Stimulated activated CD8-positive, alpha-beta memory T cell treated with anti-CD3 and anti-CD28 coated beads, Interleukin-4, amount 100 ng/mL, for 4 hours (primary cell): Measurements from ENCODE around the gene RPN2.
"Not testable (repeated sequence)": the region's sequence is repeated elsewhere in the genome, so short reads cannot be mapped to it uniquely, and the experiment has no call there.

ENCODE experiments used
- DNase-seq, 2 donors: peaks; one replicate each; pipeline ENCODE4 v3.0.0-alpha.2; 2020; ENCODE audit warnings: low read depth in 2 of 2, low spot score in 1 of 2

Gene RPN2

DNA sequence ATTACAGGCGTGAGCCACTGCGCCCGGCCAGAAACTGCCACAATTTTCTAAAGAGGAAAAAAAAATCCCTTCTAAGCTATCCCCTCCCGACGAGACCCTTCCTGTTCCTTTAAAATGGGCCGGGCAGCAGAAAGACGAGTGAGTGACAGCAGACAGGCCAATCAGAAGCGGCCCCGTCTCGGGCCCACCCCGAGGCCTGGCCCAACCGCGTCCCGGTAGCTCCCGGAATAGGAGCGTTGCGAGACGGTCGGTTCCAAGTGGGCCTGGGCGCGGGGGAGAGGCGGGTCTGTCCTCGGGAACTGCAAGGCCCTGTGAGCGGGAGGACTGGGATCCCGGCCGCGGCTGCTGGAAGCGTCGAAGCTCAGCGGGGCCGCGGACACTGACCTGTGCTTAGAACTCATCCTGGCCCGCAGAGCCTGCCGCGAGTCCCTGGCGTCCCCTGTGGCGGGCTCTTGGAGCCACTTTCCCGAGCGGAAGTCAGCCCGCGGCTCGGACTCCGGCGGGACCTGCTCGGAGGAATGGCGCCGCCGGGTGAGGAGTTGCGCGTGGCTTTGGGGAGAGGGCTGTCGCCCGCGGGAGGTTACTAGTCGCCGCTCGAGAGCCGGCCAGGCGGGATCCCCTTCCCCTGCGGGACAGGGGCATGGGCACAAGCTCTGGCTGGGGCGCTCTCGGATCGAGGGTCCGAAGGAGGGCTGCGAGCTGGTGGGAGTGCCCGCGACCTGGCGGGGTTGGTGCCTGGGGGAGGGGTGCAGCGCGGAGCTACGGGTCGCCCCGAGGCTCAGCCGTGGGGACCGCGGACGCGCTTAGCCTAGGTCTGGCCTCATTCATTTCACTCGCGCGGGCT is at the start of gene RPN2, which contains the start of gene MROH8:
RPN2 (plus strand) TSS at position 492 of the 844 bp plus-strand sequence; CDS start at position 519, 27 bp downstream.
MROH8 (minus strand) TSS at position 710 of the 844 bp plus-strand sequence.
- peak; percentile 86 to 91 for DNase-seq

DNA sequence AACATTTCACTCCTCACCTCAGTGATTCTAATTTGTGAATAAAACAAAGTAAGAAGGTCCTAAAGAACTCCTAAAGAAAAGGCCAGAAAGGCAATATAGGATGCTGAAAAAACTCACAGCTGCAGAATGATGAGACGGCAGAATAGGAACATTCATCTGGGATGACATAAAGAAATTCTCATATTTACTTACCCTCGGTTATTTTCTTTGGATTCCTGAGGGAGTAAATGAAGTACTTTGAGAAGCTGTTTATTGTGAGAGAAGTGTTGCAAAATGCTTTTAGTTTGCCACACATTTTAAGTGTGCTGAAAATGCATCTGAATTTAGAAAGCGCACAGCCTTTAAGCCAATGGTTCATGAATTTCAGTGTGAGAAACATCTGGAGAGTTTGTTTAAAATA is 47.6 kb upstream of the RPN2 start:
- no peak for DNase-seq

DNA sequence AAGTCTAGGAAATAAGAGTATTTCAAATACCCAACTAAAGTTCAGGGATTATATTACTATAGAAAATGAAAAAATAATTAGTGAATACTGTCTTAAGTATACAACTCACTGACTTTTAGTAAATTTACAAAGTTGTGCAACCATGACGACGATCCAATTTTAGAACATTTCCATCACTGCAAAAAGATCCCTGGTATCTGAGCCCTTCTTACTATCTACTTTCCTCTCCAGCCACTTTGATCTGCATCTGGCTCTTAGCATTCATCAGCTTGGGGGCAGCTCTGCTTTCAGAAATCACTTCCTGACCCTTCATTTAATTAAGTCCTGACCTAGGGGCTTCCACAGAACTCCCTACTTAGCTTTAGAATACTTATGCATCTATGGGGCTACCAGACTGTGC is 45.2 kb upstream of the RPN2 start:
- no peak for DNase-seq

DNA sequence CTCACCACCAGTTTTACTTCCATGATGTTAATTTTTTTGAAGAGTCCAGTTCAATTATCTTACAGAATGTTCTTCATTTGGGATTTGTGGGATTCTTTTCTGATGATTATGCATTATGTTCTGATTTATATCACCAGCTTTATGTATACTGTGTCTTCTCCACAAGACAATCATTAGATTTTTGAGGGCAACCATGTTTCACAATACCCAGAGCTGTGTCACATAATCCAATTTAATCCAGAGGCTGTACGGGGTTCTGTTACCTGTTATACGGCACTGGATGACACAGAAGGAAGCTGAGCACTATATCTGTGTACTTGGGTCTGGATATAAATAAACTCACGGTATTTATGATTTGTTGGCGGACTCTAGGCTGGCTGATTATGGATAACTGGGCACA is 41.6 kb upstream of the RPN2 start:
- DNase-seq: no peak

DNA sequence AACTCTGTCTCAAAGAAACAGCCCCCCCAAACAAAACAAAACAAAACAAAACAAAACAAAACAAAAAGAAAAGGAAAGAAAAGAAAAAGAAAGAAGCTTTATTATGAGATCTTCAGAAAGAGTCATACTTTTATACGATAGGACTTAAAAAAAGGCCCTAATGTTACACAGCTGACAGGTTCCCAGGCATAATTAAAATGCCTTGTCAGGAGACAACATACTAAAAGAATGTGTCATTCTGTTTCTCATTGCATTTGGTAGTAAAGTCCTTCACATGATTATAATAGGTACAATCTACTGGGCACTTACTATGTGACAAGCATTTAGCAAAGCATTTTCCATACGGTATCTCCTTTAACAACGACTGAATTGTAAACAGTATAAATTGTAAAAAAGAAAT is 36.4 kb upstream of the RPN2 start:
- DNase-seq: no peak

DNA sequence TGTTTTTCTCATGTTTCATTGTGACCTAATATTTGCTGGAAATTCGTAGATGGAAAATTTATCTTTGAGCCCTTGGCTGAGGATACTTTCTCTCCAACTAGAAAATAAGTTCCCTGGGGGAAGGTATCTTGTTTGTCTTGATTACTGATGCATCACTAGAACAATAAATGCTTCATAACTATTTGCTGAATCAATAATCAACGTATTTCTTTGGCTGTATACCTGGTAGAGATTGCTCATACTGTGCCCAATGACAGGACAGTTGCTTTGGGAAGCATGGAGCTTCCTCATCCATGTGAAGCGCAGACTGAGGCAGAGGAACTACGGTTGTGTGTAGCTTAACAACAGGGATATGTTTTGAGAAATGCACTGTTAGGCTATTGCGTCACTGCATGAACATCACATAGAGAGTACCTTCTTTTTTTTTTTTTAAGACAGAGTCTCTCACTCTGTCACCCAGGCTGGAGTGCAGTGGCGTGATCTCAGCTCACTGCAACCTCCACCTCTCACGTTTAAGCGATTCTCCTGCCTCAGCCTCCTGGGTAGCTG is 34.2 kb upstream of the RPN2 start:
- DNase-seq: no peak

DNA sequence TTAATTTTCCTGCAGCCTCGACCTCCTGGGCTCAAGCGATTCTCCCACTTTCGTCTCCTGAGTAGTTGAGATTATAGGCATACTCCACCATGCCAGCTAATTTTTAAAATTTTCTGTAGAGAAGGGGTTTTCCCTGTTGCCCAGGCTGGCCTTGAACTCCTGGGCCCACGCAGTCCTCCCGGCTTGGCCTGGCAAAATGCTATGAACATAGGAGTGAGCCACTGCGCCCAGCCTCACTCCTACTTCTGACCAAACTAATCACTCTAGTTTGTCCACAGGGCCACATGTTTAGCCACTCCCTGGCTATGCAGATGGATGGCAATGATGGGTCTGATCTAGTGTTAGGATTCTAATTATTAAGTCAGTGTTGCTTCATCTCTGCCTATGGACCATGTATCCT is 31.9 kb upstream of the RPN2 start:
- no peak for DNase-seq

DNA sequence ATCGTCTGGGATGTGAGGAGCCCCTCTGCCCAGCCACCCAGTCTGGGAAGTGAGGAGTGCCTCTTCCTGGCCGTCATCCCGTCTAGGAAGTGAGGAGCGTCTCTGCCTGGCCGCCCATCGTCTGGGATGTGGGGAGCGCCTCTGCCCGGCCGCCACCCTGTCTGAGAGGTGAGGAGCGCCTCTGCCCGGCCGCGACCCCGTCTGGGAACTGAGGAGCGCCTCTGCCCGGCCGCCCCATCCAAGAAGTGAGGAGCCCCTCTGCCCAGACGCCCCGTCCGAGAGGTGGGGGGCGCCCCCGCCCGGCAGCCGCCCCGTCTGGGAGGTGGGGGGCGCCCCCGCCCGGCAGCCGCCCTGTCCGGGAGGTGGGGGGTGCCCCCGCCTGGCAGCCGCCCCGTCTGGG is 28.3 kb upstream of the RPN2 start:
- DNase-seq: not testable (repeated sequence)

DNA sequence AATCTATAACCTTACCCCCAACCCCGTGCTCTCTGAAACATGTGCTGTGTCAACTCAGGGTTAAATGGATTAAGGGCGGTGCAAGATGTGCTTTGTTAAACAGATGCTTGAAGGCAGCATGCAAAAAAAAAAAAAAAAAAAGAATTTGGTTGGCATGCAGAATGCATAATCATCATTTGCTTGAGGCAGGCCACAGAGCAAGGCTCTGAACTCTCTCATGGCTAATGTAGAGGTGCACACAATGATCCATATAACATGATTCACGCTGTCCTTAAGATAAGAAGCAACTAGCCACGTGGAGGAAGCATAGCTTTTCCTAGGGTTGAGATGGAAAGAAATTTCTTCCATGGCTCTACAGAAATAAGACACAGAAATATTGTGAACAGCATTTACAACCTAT is 27.6 kb upstream of the RPN2 start:
- no peak for DNase-seq

DNA sequence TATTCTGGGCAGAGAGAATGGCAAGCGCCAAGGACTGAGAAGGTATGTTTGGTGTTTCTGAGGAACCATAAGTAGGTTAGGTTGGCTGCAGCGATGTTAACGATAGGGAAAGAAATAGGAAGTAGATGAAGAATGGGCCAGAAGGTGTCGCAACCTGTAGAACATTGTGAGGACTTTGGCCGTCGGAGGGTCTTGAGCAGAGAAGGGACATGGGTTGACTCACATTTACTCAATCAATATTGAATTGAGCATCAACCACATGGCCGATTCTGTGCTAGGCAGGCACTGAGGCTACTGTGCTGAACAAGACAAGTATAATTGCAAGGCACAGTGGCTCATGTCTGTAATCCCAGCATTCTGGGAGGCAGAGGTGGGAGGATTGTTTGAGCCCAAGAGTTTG is 26.8 kb upstream of the RPN2 start:
- no peak for DNase-seq

DNA sequence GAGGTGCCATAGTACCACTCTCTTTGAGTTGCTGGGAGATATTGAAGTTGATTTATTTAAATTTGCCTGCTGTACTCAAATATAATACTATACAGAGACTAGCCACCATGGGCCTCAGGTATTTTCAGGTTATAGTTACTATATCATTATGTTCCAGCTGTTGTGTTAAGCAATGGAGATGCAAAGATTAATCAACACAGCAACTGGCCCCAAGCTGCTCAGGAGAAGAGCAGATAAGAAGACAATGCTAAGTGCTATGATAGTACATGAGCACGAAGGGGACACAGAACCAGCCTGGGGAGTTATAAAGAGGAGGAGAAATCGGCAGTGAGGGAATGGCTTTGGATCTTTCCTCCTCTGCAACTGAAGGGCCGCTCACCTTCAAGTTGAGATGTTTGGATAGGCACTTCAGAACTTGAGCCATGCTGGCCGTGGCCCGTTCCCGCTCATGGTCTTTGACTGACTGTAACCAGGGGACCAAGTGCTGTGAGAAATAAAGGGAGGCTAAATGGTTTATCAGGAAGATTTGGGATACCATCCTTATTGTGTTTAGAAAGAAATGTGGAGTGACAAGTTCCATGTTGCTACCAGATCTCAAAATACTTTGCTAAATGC is 24.3 kb upstream of the RPN2 start:
- no peak for DNase-seq

DNA sequence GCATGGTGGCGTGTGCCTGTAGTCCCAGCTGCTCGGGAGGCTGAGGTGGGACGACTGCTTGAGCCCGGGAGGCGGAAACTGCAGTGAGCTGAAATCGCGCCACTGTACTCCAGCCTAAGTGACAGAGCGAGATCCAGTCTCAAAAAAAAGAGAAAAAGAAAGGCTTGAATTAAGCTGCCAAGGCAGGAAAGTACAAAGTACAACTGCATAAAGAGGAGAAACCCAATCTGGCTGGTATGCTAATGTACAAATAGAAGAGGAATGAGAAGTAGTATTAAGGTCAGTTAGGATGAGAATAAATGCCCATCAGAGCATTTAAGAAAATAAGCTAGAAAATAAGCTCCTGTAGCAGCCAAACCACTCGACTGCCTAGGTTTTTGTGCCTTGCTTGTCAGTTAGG is 23.1 kb upstream of the RPN2 start:
- DNase-seq: no peak

DNA sequence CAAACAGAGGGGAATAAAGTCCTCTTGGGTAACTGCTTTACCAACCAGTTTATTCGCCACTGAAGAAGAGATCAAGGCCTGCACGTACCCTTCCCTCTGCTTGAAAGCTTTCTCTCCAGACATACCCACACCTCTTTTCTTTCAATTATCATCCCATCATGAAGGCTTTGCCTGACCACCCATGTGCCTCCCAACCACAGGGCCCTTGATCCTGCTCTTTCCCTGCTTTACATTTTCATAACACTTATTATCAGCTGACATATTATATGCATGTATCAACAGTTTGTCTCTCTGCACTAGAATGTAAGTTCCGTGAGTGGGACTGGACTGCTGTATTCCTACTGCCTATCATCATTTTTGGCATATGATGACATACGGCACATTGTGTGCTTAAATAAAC is 20.9 kb upstream of the RPN2 start:
- DNase-seq: no peak

DNA sequence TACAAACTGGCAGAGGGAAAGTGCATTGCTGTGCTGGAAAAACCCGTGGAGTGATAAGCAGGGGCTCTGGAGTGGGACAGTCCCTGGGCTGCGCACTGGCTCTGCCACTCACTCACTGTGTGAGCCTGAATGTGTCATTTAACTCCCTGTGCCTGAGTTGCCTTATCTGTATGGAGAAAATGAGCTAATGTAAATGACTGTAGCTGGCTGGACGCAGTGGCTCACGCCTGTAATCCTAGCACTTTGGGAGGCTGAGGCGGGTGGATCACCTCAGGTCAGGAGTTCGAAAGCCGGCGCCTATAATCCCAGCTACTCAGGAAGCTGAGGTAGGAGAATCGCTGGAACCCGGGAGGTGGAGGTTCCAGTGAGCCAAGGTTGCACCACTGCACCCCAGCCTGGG is 18.4 kb upstream of the RPN2 start:
- DNase-seq: no peak

DNA sequence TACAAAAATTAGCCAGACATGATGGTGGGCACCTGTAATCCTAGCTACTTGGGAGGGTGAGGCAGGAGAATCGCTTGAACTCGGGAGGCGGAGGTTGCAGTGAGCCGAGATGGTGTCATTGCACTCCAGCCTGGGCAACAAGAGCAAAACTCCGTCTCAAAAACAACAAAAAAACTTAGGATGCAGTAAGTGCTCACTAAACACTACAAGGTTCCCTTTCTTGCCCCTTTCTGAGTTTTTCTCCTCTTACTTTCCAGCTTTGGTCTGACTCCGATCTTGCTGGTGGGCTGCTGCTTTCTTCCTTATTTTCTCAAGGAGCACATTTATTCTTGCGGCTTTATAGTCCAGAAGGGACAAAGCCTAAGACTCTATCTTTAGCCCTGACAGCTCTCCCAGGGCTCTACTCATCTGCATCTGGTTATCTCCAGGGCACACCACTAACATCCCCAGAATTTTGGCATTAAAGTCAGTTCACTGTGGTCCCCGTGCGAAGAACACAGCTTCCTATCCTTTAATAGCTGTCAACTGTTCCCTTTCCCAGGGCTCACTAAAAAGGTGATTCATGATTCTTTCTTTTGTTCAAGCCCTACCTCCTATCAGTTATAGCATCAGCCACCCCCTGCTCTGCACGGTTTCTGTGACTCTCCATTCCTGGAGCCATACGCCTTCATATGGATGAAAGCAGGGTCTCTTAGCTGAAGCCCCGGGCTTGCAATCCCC is 17.1 kb upstream of the RPN2 start:
- no peak for DNase-seq

DNA sequence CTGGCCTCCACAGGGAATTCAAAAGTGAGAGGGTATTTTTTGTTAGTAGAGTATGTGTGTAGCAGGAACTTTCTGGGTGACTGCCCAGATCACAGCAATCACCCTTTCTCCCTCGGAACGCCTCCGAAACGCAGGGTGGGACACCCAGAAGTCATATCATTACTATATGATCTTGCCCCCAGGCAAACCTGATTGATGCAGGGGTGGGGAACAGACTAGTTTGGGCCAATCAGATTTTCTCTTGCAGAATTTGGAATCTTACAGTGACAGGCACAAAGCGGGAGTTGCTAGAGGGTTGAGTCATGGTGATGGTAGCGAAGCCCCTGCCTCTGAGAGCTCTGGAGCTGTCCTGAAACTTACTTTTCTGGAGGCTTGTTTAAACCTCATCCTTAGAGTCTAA is 16.5 kb upstream of the RPN2 start:
- DNase-seq: no peak

DNA sequence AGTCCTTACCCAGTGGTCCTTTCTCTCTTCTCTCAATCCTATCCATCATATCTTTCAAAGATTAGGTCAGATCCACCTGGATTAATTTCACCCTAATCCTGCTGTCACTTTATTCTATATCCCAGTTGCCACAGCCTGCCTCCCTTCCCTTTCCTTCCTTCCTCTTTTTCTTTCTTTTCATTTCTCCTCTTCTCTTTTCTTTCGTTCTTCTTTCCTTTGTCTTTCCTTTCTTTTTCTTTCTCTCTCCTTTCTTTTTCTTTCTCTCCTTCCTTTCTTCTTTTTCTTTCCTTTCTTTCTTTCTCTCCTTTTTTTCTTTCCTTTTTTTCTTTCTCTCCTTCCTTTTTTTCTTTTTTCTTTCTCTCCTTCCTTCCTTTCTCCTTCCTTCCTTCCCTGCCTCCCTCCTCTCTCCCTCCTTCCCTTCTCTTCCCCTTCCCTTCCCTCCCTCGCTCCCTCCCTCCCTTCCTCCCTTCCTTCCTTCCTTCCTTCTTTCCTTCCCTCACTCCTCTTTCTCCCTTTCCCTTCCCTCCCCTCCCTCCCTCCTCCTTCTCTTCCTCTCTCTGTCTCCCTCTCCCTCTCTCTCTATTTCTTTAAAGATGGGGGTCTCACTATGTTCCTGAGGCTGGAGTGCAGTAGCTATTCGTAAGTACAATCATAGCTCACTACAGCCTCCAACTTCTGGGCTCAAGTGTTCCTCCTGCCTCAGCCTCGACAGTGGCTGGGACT is 15.1 kb upstream of the RPN2 start:
- DNase-seq: no peak

DNA sequence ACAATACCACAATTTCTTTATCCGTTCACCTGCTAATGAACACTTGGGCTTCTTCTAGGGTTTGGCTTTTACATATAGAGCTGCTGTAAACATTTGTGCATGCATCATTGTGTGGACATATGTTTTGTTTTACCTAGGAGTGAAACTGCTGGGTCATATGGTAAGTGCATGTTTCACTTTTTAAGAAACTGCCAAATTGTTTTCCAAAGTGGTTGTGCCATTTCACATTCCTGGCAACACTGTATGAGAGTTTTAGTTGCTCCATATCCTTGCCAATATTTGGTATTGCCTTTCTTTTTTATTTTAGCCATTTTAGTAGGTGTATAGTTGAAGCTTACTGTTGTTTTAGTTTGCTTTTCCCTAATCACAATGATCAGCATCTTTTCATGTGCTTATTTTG is 14.1 kb upstream of the RPN2 start:
- DNase-seq: no peak

DNA sequence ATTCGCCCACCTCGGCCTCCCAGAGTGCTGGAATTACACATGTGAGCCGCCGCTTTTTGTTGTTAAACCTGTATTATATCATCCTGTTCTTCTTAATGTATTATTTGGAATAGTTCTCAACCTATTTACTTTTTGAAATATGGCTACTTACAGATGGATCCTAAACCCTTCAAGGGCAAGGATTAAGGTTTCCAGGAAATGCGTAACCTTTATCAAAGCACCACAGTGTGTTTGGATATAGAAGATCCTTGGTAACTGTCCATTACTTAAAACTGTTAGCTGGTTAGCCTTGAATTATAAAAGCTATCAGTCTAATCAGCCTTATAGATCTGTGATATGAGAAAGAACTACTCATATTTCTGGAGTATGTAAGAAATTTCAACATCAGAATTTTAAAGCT is 12.3 kb upstream of the RPN2 start:
- DNase-seq: no peak

DNA sequence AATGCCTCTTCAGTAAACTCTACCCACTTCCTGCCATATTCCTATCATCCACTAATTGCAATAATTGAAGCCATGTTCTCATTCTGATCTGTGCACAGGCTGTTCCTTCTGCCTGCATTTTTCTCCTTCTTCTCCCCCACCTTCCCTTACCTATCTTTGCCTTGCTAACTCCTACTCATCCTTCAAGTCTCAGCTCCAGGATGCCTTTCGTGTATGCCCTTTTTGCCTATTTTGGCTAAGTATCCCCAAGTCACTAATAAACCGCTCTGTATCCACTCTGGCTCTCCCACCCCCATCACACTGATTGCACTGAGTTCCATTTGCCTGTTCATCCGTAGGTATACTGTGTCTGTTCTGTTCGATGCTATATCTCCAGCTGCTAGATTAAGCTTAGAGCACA is 6.3 kb upstream of the RPN2 start:
- DNase-seq: no peak
